Esophagus muscularis mucosa (tissue), 4 donors: ENCODE data around the gene SALL3.

Experiments
- EP300 ChIP-seq: sonication (generic); formaldehyde crosslinking; IDR thresholded peaks from one replicate; pipeline ENCODE4 v1.6.1; 2017; ENCODE audit warnings: antibody characterized with exemption
- POLR2A ChIP-seq: fragments of 450-650 bp; IDR thresholded peaks from one replicate; pipeline ENCODE4 v1.6.1; 2017; ENCODE audit warnings: antibody characterized with exemption, moderate library complexity, mild to moderate bottlenecking, low read depth
- POLR2AphosphoS5 ChIP-seq, 2 donors: sonication (generic); formaldehyde crosslinking; IDR thresholded peaks; one replicate each; pipeline ENCODE4 v1.6.1; 2017; ENCODE audit warnings: antibody characterized with exemption in 2 of 2
- TF ChIP-seq, protein P1 (sequence below), 3 experiments: fragments of 200-600 bp in 2 of 3; fragments of 450-650 bp in 1 of 3; sonication (generic) in 2 of 3; IDR thresholded peaks; one replicate each; pipeline ENCODE4 v1.5.1; 2017 to 2019; ENCODE audit warnings: antibody characterized with exemption in 3 of 3, mild to moderate bottlenecking in 2 of 3, moderate library complexity in 1 of 3

DNA sequence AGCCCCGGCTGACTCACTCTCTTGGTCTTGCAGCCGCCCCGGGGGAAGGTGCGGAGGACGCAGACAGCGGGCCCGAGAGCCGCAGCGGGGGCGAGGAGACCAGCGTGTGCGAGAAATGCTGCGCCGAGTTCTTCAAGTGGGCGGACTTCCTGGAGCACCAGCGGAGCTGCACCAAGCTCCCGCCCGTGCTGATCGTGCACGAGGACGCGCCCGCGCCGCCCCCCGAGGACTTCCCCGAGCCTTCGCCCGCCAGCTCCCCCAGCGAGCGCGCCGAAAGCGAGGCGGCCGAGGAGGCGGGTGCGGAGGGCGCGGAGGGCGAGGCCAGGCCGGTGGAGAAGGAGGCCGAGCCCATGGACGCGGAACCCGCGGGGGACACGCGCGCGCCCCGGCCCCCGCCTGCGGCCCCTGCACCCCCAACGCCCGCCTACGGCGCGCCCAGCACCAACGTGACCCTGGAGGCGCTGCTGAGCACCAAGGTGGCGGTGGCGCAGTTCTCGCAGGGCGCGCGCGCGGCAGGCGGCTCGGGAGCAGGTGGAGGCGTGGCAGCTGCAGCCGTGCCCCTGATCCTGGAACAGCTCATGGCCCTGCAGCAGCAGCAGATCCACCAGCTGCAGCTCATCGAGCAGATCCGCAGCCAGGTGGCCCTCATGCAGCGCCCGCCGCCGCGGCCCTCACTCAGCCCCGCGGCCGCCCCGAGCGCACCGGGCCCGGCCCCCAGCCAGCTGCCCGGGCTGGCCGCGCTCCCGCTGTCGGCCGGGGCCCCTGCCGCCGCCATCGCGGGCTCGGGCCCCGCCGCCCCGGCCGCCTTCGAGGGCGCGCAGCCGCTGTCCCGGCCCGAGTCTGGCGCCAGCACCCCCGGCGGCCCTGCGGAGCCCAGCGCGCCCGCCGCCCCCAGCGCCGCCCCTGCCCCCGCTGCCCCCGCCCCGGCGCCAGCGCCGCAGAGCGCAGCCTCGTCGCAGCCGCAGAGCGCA is 12.7 kb downstream of the SALL3 start:
- TF ChIP-seq POLR2A (no peak), EP300 (no peak), POLR2AphosphoS5 (IDR thresholded peaks at IDR 0.05) (no peak)
- TF ChIP-seq, protein P1, sequence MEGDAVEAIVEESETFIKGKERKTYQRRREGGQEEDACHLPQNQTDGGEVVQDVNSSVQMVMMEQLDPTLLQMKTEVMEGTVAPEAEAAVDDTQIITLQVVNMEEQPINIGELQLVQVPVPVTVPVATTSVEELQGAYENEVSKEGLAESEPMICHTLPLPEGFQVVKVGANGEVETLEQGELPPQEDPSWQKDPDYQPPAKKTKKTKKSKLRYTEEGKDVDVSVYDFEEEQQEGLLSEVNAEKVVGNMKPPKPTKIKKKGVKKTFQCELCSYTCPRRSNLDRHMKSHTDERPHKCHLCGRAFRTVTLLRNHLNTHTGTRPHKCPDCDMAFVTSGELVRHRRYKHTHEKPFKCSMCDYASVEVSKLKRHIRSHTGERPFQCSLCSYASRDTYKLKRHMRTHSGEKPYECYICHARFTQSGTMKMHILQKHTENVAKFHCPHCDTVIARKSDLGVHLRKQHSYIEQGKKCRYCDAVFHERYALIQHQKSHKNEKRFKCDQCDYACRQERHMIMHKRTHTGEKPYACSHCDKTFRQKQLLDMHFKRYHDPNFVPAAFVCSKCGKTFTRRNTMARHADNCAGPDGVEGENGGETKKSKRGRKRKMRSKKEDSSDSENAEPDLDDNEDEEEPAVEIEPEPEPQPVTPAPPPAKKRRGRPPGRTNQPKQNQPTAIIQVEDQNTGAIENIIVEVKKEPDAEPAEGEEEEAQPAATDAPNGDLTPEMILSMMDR (IDR thresholded peaks at IDR 0.05): no peak
